ENCODE results near the gene FOXK2.

FOXK2 gene

GRCh38 chr17:82587234-82588086 lies 67.9 kb downstream of the FOXK2 start:
- in situ Hi-C loops (cut with MboI; ENCODE audit: low sequenced_read_pairs) = no loop called here

GRCh38 chr17:82588266-82589175 lies 69.0 kb downstream of the FOXK2 start:
- in situ Hi-C loops (cut with MboI; ENCODE audit: low sequenced_read_pairs) = no loop called here

DNA sequence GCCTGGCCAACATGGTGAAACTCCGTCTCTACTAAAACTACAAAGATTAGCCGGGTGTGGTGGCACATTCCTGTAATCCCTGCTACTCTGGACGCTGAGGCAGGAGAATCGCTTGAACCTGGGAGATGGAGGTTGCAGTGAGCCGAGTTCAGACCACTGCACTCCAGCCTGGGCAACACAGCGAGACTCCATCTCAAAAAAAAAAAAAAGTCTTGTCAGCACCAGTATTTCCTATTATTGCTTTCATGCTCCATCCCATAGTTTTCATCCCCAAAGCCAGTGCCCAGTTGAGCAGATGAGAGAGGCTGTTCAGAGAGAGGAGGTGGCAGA lies 70.3 kb downstream of the FOXK2 start:
- in situ Hi-C loops (cut with MboI; ENCODE audit: low sequenced_read_pairs) = no loop called here

- in situ Hi-C loops (cut with MboI; ENCODE audit: low sequenced_read_pairs) = no loop called here
These were observed 70.7 kb downstream of the FOXK2 start for GRCh38 chr17:82590216-82590615.

GRCh38 chr17:82590881-82591539 lies 71.5 kb downstream of the FOXK2 start:
- in situ Hi-C loops (cut with MboI; ENCODE audit: low sequenced_read_pairs) = no loop called here

- in situ Hi-C loops (cut with MboI; ENCODE audit: low sequenced_read_pairs) = no loop called here
These were observed 72.8 kb downstream of the FOXK2 start for GRCh38 chr17:82592289-82592766.

DNA sequence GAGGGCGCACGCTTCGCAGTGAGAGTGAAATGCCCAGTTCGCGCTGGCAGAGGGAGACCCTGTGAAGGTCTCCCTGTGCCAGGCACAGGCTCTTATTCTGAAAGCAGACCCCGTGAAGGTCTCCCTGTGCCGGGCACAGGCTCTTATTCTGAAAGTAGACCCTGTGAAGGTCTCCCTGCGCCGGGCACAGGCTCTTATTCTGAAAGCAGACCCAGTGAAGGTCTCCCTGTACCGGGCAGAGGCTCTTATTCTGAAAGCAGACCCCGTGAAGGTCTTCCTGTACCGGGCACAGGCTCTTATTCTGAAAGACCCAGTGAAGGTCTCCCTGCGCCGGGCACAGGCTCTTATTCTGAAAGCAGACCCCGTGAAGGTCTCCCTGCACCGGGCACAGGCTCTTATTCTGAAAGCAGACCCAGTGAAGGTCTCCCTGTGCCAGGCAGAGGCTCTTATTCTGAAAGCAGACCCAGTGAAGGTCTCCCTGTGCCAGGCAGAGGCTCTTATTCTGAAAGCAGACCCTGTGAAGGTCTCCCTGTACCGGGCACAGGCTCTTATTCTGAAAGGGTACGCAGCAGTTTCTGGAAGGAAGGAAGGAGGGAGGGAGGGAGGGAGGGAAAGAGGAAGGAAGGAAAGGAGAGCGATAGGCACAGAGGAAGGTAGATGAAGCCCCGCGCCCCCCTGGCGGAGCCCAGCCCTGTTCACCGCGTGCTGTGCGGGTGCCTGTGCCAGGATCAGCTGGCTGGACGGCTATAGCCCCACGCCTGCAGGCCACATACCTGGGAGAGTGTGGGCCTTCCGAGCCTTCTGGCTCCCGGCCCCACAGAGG lies 73.4 kb downstream of the FOXK2 start:
- in situ Hi-C loops (cut with MboI; ENCODE audit: low sequenced_read_pairs) = no loop called here

DNA sequence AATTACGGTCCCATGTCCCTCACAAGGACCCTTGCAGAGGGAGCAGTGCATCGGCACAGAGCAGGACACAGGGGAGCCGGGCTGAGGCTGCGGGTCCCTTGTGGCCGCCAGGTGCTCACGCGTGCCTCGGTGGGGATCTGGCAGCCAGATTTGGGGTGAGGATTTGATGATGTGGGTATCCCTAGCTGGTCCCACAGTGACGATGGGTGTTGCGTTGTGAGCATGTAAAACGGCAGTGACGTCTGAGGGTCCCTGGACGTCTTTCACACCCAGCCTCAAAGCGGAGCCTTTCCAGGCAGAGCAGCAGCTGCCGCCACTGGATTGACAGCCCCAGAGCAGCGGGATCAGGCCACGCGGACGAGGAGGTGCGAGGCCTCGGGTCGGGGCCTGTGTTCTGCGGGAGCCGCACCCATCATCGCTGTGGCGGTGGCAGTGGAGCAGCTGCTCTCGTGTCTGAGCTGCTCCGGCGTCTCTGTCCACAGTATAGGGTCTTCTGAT lies 74.1 kb downstream of the FOXK2 start:
- in situ Hi-C loops (cut with MboI; ENCODE audit: low sequenced_read_pairs) = no loop called here

DNA sequence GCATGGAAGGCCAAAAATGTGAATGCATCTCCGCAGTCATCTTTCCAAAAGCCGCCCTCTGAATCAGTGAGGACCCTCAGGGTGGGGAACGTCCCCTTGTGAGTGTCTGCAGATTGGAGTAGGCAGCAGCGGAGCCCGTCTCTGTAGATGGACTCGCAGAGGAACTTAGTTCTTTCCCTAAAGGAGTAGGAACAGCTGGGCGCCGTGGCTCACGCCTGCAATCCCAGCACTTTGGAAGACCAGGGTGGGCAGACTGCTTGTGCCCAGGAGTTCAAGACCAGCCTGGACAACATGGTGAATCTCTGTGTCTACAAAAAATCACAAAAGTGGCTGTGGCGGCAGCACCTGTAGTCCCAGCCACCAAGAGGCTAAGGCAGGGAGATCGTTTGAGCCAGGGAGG lies 75.0 kb downstream of the FOXK2 start:
- in situ Hi-C loops (cut with MboI; ENCODE audit: low sequenced_read_pairs) = no loop called here

DNA sequence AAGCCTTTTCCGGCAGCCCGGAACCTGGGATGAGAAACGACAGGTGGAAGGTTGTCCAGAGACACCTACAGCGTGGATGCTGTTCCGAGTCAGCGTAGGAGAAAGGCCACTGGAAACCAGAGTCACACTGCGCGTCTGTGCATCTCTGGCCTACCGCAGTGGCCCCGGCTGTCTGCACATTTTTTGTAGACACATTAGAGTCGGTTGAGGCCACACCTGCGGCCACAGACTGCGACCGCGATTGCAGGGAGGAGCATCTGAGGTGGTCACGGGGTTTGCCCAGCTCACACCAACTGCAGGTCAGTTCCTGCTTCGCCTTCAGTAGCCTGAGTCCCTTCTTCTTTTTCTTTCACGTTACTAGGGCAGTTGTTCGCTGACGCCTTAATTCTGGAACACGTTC lies 76.4 kb downstream of the FOXK2 start:
- in situ Hi-C loops (cut with MboI; ENCODE audit: low sequenced_read_pairs) = no loop called here

- in situ Hi-C loops (cut with MboI; ENCODE audit: low sequenced_read_pairs) = no loop called here
These were observed 76.8 kb downstream of the FOXK2 start for GRCh38 chr17:82596296-82596695.

DNA sequence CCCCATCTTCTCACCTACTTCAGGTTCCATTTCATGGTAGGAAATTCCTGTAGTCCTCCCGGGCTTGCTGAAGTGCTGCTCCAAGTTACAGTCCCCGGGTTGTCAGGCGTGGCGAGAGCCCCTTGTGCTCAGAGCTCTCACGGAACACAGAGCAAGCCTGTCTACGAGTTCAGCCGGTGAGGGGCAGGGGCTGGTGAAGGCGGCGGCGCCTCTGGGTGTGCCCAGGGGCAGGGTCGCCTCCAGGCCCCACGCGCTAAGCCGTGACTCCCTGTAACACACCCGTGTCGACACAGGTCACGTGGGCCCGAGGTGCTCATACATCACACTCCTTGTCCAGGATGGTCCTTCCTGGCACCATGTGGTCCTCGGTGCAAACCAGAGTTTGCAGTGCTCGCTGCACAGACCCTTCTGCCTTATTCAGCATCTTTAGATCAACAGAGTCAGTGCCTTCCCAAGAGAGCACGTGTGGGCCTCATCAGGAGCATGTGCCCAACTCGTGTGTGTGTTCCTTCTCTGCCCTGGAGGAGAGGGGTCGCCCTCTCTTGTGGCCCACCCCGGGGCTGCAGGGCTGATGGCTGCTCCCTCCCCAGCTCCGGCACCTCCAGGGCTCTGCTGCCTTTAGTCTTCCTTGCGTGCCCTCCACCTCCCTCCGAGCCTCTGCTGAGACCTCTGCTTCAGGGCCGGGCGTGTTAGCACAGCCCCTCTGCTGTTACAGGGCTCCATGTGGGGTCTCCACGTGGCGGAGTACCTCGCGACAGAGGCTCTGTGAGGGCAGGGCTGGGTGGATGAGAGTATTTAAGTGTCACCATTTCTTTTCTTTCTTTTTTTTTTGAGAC lies 77.5 kb downstream of the FOXK2 start:
- in situ Hi-C loops (cut with MboI; ENCODE audit: low sequenced_read_pairs) = no loop called here

GRCh38 chr17:82598256-82599119 lies 79.0 kb downstream of the FOXK2 start:
- in situ Hi-C loops (cut with MboI; ENCODE audit: low sequenced_read_pairs) = no loop called here

- in situ Hi-C loops (cut with MboI; ENCODE audit: low sequenced_read_pairs) = no loop called here
These were observed 80.4 kb downstream of the FOXK2 start for GRCh38 chr17:82599674-82600661.

DNA sequence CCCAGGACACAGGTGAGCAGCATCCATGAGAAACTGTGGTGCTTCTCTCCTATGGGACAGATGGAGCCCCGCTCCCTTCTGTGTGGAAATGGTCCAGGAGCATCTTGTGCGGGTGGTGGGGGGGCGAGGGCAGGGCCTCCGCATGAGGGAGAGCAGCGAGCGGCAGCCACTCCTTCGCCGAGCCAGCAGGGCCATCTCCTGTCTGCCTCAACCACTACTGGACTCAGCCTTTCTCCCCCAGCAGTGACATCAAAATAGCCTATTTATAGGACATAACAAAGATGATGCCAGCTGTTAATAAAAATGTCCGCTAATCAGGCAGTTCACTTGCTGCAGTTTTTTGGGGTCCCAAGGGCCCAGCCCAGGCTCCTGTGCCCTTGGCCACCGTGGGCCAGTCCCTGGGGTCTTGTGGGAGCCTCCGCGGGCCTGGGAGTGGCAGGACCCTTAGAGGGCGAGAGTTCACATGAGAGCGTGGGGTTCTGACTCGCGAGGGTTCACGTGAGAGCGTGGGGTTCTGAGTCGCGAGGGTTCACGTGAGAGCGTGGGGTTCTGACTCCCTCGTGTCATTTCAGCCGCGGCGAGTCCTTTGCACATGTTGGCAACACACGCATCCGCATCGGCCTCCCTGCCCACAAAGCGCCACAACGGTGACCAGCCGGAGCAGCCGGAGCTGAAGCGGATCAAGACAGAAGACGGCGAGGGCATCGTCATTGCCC lies 81.4 kb downstream of the FOXK2 start:
- in situ Hi-C loops (cut with MboI; ENCODE audit: low sequenced_read_pairs) = no loop called here

- in situ Hi-C loops (cut with MboI; ENCODE audit: low sequenced_read_pairs) = no loop called here
These were observed 82.0 kb downstream of the FOXK2 start for GRCh38 chr17:82601447-82602000.
